Measurements from ENCODE around the gene SEPHS2. TPM values are rescaled to one million over a fixed set of nuclear protein-coding genes. Genes with fewer than 3 reads are reported as not detected.

Gene SEPHS2
- total RNA-seq, 1 experiment from 2014 or later: 52.6 TPM

- Histone ChIP-seq H3T11ph (ENCODE audit: low read length) (no peak overlapping the region), H3K27ac (ENCODE audit: insufficient read length, low read depth, low read length) (no peak overlapping the region), H2AFZ (ENCODE audit: low read length) (no peak overlapping the region), H4K20me1 (ENCODE audit: control insufficient read depth, insufficient read depth, insufficient read length) (no peaks in the 10 kb centered on the region), H3K14ac (ENCODE audit: insufficient read depth, low read length) (no peak overlapping the region), H2BK120ac (ENCODE audit: low read depth, low read length, poor library complexity, severe bottlenecking) (no peak overlapping the region), H3K4me2 (ENCODE audit: insufficient read depth, insufficient read length, low read length) (no peak overlapping the region), H3K9ac (ENCODE audit: extremely low read depth, insufficient read length, low read length) (no peak overlapping the region), H3K9me3 (ENCODE audit: control insufficient read depth, low read depth, low read length) (no peaks in the 10 kb centered on the region), H2BK12ac (ENCODE audit: insufficient read length, low read depth, low read length) (no peak overlapping the region), H4K5ac (ENCODE audit: insufficient read length, low read depth, low read length) (no peak overlapping the region), H3K4me1 (ENCODE audit: insufficient read depth, low read length) (no peaks in the 10 kb centered on the region), H3K18ac (ENCODE audit: insufficient read length, low read depth, low read length) (no peak overlapping the region), H2AK5ac (ENCODE audit: insufficient read length, low read length) (no peak overlapping the region), H2BK5ac (ENCODE audit: insufficient read length, low read length) (no peak overlapping the region), H4K91ac (ENCODE audit: insufficient read length, low read depth, low read length) (no peak overlapping the region), H4K8ac (replicated peaks; ENCODE audit: insufficient read length, low read depth, low read length) (no peak overlapping the region), H3K79me2 (ENCODE audit: insufficient read depth, low read length) (peaks cover 2% of the 10 kb centered on the region; the same call in 1 of the 2 replicates), H2BK15ac (ENCODE audit: low read depth, low read length) (no peak overlapping the region), H3K27me3 (ENCODE audit: insufficient read depth, low read length) (no peaks in the 10 kb centered on the region), H3K56ac (ENCODE audit: insufficient read length, low read depth, low read length) (no peak overlapping the region), H2BK20ac (ENCODE audit: low read depth, low read length, poor library complexity, severe bottlenecking) (no peak overlapping the region), H3K23ac (ENCODE audit: insufficient read length, low read depth, low read length) (no peak overlapping the region), H3K79me1 (ENCODE audit: insufficient read depth, low read depth, low read length, poor library complexity, severe bottlenecking) (peaks cover 3% of the 10 kb centered on the region), H3K23me2 (ENCODE audit: insufficient read length, low read depth, low read length, poor library complexity, severe bottlenecking) (peaks cover 8% of the 10 kb centered on the region), H3K4ac (ENCODE audit: low read depth, low read length) (no peak overlapping the region)
- WGBS (ENCODE audit: extremely low coverage, insufficient read length, low lambda C conversion rate): no CpG with 5 or more reads among the region's 5 CpGs
- Mint-ChIP-seq H3K4me1 (peaks cover 11 to 15% of the 10 kb centered on the region in 2 experiments), H3K4me3 (no peak overlapping the region), H3K27ac (no peak overlapping the region; a peak in 1 of 7 replicates), H3K9me3 (no peaks in the 10 kb centered on the region; a peak in 1 of 5 replicates), H3K27me3 (ENCODE audit: low read depth) (no peaks in the 10 kb centered on the region; the same call in none of the 2 replicates), H3K36me3 (ENCODE audit: insufficient read depth in 1 of 3, low read depth in 3 of 3) (peaks cover 30 to 55% (median 54%) of the 10 kb centered on the region in 3 experiments)
- TF ChIP-seq CTCF (conservative IDR thresholded peaks at IDR 0.05): no peak
- DNase-seq: no peak
Measured at GRCh38 chr16:30421010-30421409, 24.7 kb downstream of the SEPHS2 start.
